GM19468 (cell line): Measurements from ENCODE around the gene HIBADH.
"Not testable (repeated sequence)": the region's sequence is repeated elsewhere in the genome, so short reads cannot be mapped to it uniquely, and the experiment has no call there.

Experiments used
- ATAC-seq: cut with Tn5 transposase; IDR thresholded peaks from one replicate; pipeline ENCODE4 v1.9.1; 2021; ENCODE audit warnings: mild to moderate bottlenecking, moderate library complexity, moderate number of reproducible peaks; ENCODE audit not compliant: unreplicated experiment; ENCODE audit errors: extremely low read depth

HIBADH gene

GRCh38 chr7:27684491-27684890, 21.8 kb upstream of the HIBADH start:
- ATAC-seq, result no peak

- no peak for ATAC-seq
These were observed 17.9 kb upstream of the HIBADH start for GRCh38 chr7:27680610-27681009.

DNA sequence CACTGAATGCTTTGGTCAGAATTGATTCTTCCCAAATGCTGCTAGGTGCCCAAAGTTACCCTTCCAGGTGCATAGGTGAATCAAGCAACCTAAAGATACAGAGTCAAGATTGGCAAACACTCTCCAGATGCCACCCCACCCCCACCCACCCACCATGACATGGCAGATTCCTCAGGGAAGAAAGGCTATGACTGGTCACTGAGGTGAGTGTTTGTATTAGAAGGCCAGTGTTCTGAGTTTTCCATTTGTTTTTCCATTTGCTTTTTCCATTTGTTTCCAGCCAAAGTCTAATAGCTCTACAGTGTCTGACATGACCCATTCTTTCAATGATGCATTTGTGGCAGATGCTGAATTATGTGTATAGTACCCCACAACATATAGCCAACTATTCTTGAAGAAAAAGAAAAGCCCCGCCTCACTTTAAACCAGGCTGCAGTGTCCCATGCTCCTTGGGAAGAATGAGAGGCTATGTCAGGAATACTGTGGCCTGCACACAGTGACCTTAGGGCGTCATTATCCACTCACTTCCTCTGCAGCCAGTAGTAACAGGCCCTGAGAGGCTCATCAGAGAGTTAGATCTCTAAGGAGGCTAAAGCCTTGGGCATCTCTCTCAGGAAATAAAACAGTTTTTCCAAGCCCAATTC, 16.1 kb upstream of the HIBADH start:
- no peak for ATAC-seq

- ATAC-seq, result no peak
These were observed 15.4 kb upstream of the HIBADH start for GRCh38 chr7:27677912-27678612.

GRCh38 chr7:27674126-27674525, 11.4 kb upstream of the HIBADH start:
- ATAC-seq, result not testable (repeated sequence)

DNA sequence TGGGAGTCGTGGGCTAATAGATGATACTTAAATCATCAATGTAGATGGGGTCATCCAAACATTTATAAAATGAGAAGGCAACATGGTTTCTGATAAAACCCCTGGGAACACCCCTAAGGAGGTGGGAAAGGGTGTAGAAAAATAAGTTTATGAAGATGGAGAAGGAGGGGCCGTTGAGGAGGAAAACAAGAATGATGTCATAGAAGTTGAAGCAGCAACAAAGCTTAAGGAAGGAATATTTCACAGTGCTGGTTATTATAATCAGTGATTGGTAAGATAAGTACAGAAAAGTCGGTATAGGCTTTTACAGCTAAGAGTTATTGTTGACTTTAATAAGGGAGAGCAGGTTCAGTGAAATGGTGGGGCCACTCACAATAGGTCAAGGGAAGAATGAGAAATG, 9.0 kb upstream of the HIBADH start:
- ATAC-seq, result no peak

DNA sequence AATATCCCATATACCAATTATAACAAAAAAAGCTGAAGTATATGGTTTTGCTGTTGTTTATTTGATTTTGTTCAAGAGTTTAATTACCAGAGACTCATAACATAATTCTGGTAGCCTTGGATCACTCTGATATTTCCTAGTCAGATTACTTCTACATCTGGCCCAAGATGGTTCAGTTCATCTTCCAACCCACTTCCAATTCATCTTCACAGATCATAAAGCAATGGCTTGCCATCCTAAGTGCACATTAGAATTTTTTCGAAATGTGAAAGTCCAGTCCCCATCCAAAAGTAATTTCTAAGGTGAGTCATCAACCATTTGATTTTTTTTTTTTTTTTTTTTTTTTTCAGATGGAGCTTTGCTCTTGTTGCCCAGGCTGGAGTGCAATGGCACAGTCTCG, 8.0 kb upstream of the HIBADH start:
- ATAC-seq, result no peak

DNA sequence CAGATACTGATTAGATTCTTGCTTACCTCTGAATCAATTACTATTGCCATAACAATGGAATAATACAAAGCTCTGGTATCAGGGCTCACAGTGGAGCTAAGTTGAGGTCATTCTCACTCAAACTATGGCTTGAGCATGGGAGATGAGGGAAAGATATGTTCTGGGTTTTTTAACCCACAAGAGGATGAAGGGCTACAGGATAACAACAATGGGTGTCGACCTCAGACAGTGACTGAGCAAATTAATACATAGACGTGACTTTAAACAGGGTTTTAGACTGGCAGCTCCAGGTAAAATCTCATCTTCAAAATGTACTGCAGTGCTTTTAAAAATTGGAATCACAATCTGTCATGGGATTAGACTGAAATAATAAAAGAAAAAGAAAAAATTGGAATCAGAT, 7.5 kb upstream of the HIBADH start:
- ATAC-seq, result no peak

GRCh38 chr7:27665531-27665930, 2.8 kb upstream of the HIBADH start:
- no peak for ATAC-seq

DNA sequence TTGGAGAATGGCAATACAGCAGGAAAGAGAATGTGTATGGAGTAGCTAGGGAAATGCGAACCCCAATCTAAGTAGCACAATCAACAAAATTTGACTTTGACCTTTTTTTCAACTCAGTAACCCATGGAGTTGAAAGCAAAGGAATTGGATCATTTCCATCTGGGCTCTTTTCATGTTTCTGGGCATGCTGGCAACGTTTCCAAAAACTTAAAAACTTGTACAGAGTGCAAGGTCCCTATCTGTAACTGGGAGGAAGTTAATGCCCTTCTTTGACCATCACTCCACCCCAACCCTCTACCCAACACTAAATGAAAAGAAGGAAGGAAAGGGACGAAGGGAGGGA, 1.3 kb upstream of the HIBADH start:
- no peak for ATAC-seq

DNA sequence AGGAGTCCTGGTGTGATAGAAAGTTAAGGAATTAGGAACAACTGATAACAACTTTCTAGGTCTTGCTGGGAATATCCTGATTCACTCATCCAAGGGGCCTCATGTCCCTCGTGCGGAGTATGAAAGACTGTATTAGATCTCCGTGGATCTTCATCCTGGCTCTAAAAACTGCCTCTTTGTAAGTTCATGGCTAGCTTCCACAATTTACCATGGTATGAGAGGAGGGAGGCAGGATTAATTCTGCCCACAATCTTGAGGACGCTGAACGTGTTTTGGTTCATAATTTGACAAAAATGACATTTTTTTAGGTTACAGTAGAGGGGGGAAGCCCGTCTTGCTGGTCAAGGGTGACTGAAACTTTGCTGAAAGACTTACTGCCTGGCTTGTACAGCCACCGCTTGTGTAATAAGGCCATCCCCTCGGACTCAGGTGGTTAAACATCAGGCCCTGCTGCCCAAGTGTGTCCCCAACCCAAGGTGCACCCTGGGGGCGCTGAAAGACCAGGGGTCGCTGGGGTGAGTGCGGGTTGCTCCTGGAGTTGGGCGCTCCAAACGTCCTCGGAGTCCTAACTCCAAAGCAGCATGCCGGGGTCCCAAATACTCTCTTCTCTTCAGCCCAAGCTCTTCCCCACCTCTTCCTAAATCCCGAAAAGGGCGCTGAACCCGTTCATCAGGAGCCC, 733 bp downstream of the HIBADH start:
- ATAC-seq, result no peak

DNA sequence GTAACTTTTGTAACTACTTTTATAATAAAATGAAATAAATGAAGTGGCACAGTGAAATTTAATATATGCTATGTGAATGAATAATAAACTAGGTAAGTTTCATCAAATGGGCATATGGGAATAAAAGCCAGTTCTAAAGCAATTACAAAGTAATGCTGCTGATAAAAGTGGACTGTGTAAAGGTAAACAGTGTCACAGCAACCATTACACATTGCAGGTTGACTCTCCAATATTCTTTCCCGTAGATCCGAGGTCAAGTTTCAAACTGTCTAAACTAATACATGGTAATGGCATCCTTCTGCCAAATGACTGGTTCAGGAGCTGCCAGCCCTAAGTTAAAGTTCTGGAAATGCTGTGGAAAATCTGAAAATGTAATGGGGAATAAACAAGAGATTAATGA, 6.0 kb downstream of the HIBADH start:
- ATAC-seq, result no peak

GRCh38 chr7:27655184-27655583, 7.5 kb downstream of the HIBADH start:
- ATAC-seq, result no peak

DNA sequence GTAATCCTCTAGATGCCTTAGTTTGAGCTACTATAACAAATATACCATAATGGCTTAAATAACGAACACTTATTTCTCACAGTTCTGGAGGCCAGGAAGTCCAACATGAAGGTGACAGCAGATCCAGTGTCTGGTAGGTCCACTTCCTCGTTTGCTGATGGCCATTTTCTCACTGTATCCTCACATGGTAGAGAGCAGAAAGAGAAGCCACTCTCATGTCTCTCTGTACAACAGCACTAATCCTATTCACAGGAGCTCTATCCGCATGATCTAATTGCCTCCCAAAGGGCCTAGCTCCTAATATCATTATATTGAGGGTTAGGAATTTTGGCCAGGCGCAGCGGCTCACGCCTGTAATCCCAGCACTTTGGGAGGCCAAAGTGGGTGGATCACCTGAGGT, 10.2 kb downstream of the HIBADH start:
- no peak for ATAC-seq

DNA sequence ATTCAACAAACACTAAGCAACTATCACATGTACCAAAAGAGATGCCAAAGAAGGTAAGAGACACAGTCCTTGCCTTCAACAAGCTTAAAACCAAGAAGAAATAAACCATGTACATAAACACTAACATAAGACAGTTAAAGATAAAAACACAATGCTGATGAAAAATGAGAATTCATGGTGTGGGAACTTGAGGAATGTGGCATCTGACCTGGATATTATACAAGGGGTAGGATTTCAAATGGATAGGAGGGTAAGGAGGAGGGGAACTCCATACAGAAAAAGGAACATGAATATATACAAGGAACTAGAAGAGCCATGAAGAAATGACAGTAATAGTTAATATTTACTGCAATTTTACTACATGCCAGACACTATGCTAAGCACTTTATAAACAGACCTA, 11.0 kb downstream of the HIBADH start:
- ATAC-seq, result no peak

DNA sequence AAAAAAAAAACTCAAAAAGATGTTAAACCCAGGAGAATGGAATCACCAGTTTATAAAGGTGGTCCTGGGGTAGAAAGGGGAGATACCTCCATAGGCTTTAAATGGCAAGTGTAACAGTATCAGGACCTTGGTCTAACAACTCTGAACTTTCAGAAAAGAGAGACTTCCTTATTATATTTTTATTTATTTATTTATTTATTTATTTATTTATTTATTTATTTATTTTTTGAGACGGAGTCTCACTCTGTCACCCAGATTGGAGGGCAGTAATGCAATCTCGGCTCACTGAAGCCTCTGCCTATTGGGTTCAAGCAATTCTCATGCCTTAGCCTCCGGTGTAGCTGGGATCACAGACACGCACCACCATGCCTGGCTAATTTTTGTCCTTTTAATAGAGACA, 12.4 kb downstream of the HIBADH start:
- no peak for ATAC-seq

- ATAC-seq, result no peak
These were observed 15.2 kb downstream of the HIBADH start for GRCh38 chr7:27647489-27647888.

DNA sequence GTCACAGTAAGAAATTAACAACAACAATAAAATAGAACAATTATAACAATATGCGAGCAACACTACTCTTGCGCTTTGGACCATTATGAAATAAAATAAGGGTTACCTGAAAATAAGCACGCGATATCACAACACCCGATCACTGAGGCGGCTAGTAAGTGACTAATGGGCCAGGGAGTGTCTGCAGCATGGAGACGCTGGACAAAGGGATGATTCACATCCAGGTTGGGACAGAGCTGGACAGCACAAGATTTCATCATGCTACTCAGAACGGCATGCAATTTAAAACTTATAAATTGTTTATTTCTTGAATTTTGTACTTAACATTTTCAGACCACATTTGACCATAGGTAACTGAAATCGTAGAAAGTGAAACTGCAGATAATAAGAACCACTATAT, 15.6 kb downstream of the HIBADH start:
- ATAC-seq, result no peak

DNA sequence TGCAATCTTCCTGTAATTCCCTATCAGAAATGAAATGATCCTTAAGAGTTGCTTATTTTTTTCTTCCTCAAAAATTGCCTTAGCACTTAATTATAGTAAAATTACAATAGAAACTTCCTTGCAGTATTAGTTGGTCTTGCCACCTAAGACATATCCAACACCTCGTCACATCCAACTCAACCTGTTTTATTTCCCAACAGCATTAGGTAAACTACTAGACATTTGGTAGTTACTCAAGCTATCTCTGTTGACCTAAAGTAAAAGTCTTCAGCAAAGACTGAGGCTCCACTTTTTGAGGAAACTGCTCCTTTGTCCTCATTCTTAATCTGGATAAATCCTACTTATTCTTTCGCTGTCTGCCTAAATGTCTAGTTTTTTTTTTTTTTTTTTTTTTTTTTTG, 20.4 kb downstream of the HIBADH start:
- ATAC-seq, result no peak

- no peak for ATAC-seq
These were observed 21.0 kb downstream of the HIBADH start for GRCh38 chr7:27641581-27642230.

DNA sequence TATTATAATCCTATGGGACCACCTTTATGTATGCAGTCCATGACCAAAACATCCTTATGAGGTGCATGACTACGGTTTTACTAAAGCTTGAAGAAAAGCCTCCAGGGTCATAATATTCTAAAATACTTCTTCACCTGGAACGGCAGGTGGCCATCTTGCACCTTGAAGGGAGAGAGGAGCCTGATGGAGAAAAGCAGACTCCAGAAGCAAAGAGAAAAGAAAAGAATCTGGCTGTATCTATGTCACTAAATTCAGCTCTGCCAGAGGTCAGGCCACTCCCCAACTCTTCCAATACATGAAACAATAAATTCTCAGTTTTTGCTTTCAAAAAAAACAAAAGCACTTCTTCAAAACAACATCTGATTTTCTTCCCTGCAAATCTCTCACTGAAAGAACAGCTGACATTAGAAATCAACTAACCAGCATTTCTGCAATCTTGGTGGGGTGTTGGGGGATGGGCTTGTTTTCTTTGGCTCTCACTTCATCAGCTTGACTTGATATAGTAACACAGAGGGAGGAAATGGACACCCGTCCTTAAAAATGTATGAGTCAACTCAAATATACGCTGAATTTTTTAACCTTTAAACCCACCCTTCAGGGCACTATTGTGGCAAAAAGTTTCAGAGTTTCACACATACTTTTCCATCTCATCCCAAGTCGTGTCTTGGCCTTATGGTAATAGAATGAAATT, 21.7 kb downstream of the HIBADH start:
- no peak for ATAC-seq
